HepG2 (cell line): ENCODE measurements around the gene BTK. TPM values are rescaled to one million over a fixed set of nuclear protein-coding genes. Genes with fewer than 3 reads are reported as not detected.

Experiments used
- ARID2 ChIP-seq: sonication (generic); formaldehyde crosslinking; IDR thresholded peaks from 2 replicates; pipeline ENCODE4 v1.8.1; 2022; ENCODE audit warnings: mild to moderate bottlenecking, missing genetic modification reagents, borderline replicate concordance
- ELF3 ChIP-seq: IDR thresholded peaks from 2 replicates; pipeline ENCODE4 v1.6.1; 2016; ENCODE audit warnings: missing genetic modification reagents, missing compliant biosample characterization
- GATAD1 ChIP-seq: IDR thresholded peaks from 2 replicates; pipeline ENCODE4 v1.6.1; 2016; ENCODE audit warnings: missing genetic modification reagents, missing compliant biosample characterization
- HBP1 ChIP-seq: IDR thresholded peaks from 2 replicates; pipeline ENCODE4 v1.6.1; 2016; ENCODE audit warnings: low read depth, control low read depth
- HOXA3 ChIP-seq: sonication (generic); formaldehyde crosslinking; IDR thresholded peaks from 2 replicates; pipeline ENCODE4 v1.5.0; 2020; ENCODE audit warnings: missing genetic modification reagents
- KAT8 ChIP-seq: IDR thresholded peaks from 2 replicates; pipeline ENCODE4 v1.6.1; 2016; ENCODE audit warnings: missing genetic modification reagents, missing compliant biosample characterization
- KLF15 ChIP-seq: sonication (generic); formaldehyde crosslinking; IDR thresholded peaks from 2 replicates; pipeline ENCODE4 v1.8.1; 2023; ENCODE audit warnings: borderline replicate concordance, mild to moderate bottlenecking, inconsistent platforms, missing genetic modification reagents, mixed read lengths
- MED1 ChIP-seq: sonication (generic); formaldehyde crosslinking; IDR thresholded peaks from 2 replicates; pipeline ENCODE4 v1.4.0; 2020; ENCODE audit warnings: missing genetic modification reagents
- SP1 ChIP-seq, 2 experiments: fragments of 450-650 bp in 1 of 2; sonication (generic) in 1 of 2; formaldehyde crosslinking in 1 of 2; IDR thresholded peaks; 2 replicates each; pipeline versions ENCODE4 v1.4.0 to v1.6.1; 2016 to 2020; ENCODE audit warnings: missing genetic modification reagents in 1 of 2
- ZBTB4 ChIP-seq: sonication (generic); formaldehyde crosslinking; IDR thresholded peaks from 2 replicates; pipeline ENCODE4 v1.4.0; 2020; ENCODE audit warnings: missing genetic modification reagents, mild to moderate bottlenecking, borderline replicate concordance
- ZBTB43 ChIP-seq: sonication (generic); formaldehyde crosslinking; conservative IDR thresholded peaks from 2 replicates; pipeline ENCODE4 v1.4.0; 2020; ENCODE audit warnings: missing genetic modification reagents
- ZNF234 ChIP-seq: sonication (generic); formaldehyde crosslinking; conservative IDR thresholded peaks from 2 replicates; pipeline ENCODE4 v1.5.1; 2020; ENCODE audit warnings: mild to moderate bottlenecking, missing genetic modification reagents
- ZNF335 ChIP-seq: sonication (generic); formaldehyde crosslinking; IDR thresholded peaks from 2 replicates; pipeline ENCODE4 v1.4.0; 2020; ENCODE audit warnings: missing genetic modification reagents
- ZNF605 ChIP-seq: sonication (generic); formaldehyde crosslinking; IDR thresholded peaks from 2 replicates; pipeline ENCODE4 v1.8.0; 2022; ENCODE audit warnings: mild to moderate bottlenecking, missing genetic modification reagents
- ZNF609 ChIP-seq: sonication (generic); formaldehyde crosslinking; IDR thresholded peaks from 2 replicates; pipeline ENCODE4 v1.4.0; 2020; ENCODE audit warnings: mild to moderate bottlenecking, missing genetic modification reagents, borderline replicate concordance
- polyA plus RNA-seq, 8 experiments: library from polyadenylated mRNA; depleted of rRNA in 3 of 8; stranded (reverse) in 7 of 8; unstranded in 1 of 8; fragments of >200 nt; fragmentation: Illumina TruSeq in 4 of 8; extraction: Trizol in 4 of 8; gene quantifications; 2 replicates each; pipeline versions ENCODE4 v1.2.1 to v1.2.3, GENCODE V29; 2011 to 2016; ENCODE audit warnings: low read depth in 4 of 8, missing spikeins in 1 of 8, mixed read lengths in 1 of 8; ENCODE audit not compliant: insufficient read depth in 1 of 8
- total RNA-seq, 5 experiments: library from RNA; depleted of rRNA; stranded (reverse); fragments of >200 nt; fragmentation: Illumina TruSeq; extraction: Trizol; gene quantifications; 2 replicates each; pipeline ENCODE4 v1.2.3, GENCODE V29; 2016; ENCODE audit warnings: low read depth in 1 of 5

The BTK gene
- total and polyA plus RNA-seq, 2 of the 13 experiments (the other 11 are each of a cell fraction or from before 2014, with no cell fraction given): not detected

- no peak for TF ChIP-seq ZBTB4 (CRISPR knock-in tag)
- no peak for TF ChIP-seq SP1 (IDR thresholded peaks at IDR 0.05)
- TF ChIP-seq SP1 (CRISPR knock-in tag; IDR thresholded peaks at IDR 0.05): no peak
- TF ChIP-seq ZNF335 (CRISPR knock-in tag): 0 out of 2 replicates have a peak, but pooled peaks have one; percentile 18
- TF ChIP-seq HOXA3: peak; percentile 45
- TF ChIP-seq GATAD1 (CRISPR knock-in tag): peak; percentile 83
- no peak for TF ChIP-seq ARID2
- 0 out of 2 replicates have a peak, but pooled peaks have one; percentile 13 for TF ChIP-seq HBP1 (CRISPR knock-in tag)
- TF ChIP-seq ZNF609: no peak; the same call in 1 of the 2 replicates
- TF ChIP-seq KAT8 (CRISPR knock-in tag): peak; percentile 79
- peak; percentile 69; the same call in 1 of the 2 replicates for TF ChIP-seq ZNF605 (CRISPR knock-in tag)
- TF ChIP-seq ZBTB43 (CRISPR knock-in tag): no peak
- TF ChIP-seq ZNF234: no peak
- no peak for TF ChIP-seq KLF15 (CRISPR knock-in tag)
- TF ChIP-seq ELF3 (CRISPR knock-in tag): peak; percentile 83
- TF ChIP-seq MED1 (CRISPR knock-in tag): peak; percentile 59
Observed at GRCh38 chrX:101390664-101391525, 4.9 kb upstream of the BTK start, which contains the start of gene RPL36A (continued).
